Peyer's patch (tissue), 4 donors: ENCODE results near the gene BDP1. TPM values are rescaled to one million over a fixed set of nuclear protein-coding genes. Genes with fewer than 3 reads are reported as not detected.
"Not testable (repeated sequence)": the region's sequence is repeated elsewhere in the genome, so short reads cannot be mapped to it uniquely, and the experiment has no call there.

Experiments
- DNase-seq, 3 donors: peaks; one replicate each; pipeline ENCODE4 v3.0.0-alpha.2; 2017 to 2019
- H3K27ac ChIP-seq, 4 donors: fragments of 200-600 bp; sonication (generic); one replicate each; pipeline ENCODE4 v1.5.1; 2016 to 2019
- H3K27me3 ChIP-seq, 2 donors: fragments of 200-600 bp; sonication (generic); one replicate each; pipeline ENCODE4 v1.5.1; 2019
- H3K36me3 ChIP-seq, 3 donors: fragments of 200-600 bp; sonication (generic); one replicate each; pipeline ENCODE4 v1.5.1; 2016 to 2019
- H3K4me1 ChIP-seq, 4 donors: fragments of 200-600 bp; sonication (generic); one replicate each; pipeline ENCODE4 v1.5.1; 2016 to 2019
- H3K4me3 ChIP-seq, 4 donors: fragments of 200-600 bp; sonication (generic); 1 replicate in 3 of 4; 2 replicates in 1 of 4; pipeline ENCODE4 v1.5.1; 2016 to 2019; ENCODE audit warnings: mild to moderate bottlenecking in 1 of 4
- H3K9me3 ChIP-seq, 4 donors: fragments of 200-600 bp; sonication (generic); one replicate each; pipeline ENCODE4 v1.5.1; 2016 to 2019; ENCODE audit warnings: mild to moderate bottlenecking in 1 of 4
- POLR2A ChIP-seq, 2 donors: fragments of 450-650 bp; IDR thresholded peaks; one replicate each; pipeline ENCODE4 v1.5.1; 2017; ENCODE audit warnings: antibody characterized with exemption in 2 of 2, mild to moderate bottlenecking in 2 of 2, moderate library complexity in 2 of 2
- total RNA-seq, 4 donors: library from RNA; depleted of rRNA; stranded (reverse); fragments of >200 nt; gene quantifications; one replicate each; pipeline ENCODE4 v1.1.0, GENCODE V29; 2016
- TF ChIP-seq, protein P1 (sequence below), 6 experiments: fragments of 450-650 bp in 4 of 6; fragments of 200-600 bp in 2 of 6; sonication (generic) in 1 of 6; IDR thresholded peaks; one replicate each; pipeline ENCODE4 v1.5.1; 2017 to 2019; ENCODE audit warnings: antibody characterized with exemption in 6 of 6, mild to moderate bottlenecking in 3 of 6, moderate library complexity in 1 of 6

The BDP1 gene
- total RNA-seq, 4 donors from 2014 or later, result 25.7 to 164 (median 31.1) TPM

DNA sequence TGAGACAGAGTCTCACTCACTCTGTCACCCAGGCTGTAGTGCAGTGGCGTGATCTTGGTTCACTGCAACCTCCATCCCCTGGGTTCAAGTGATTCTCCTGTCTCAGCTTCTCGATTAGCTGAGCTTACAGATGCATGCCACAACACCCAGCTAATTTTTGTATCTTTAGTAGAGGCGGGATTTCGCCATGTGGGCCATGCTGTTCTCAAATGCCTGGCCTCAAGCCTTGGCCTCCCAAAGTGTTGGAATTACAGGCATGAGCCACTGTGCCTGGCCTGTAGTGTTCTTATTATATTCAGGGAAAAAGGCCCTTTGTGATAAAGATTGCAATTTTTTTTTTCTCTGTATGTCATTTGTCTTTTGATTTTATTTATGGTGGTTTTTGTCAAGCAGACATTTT lies 107.7 kb downstream of the BDP1 start:
- Histone ChIP-seq H3K27ac (no peak overlapping the region), H3K4me3 (no peak overlapping the region), H3K9me3 (no peaks in the 10 kb centered on the region), H3K4me1 (no peaks in the 10 kb centered on the region), H3K27me3 (no peaks in the 10 kb centered on the region), H3K36me3 (peaks cover 0 to 63% (median 0%) of the 10 kb centered on the region in 3 donors)
- DNase-seq, result no peak
- TF ChIP-seq POLR2A (IDR thresholded peaks at IDR 0.05), result no peak
- TF ChIP-seq, protein P1, sequence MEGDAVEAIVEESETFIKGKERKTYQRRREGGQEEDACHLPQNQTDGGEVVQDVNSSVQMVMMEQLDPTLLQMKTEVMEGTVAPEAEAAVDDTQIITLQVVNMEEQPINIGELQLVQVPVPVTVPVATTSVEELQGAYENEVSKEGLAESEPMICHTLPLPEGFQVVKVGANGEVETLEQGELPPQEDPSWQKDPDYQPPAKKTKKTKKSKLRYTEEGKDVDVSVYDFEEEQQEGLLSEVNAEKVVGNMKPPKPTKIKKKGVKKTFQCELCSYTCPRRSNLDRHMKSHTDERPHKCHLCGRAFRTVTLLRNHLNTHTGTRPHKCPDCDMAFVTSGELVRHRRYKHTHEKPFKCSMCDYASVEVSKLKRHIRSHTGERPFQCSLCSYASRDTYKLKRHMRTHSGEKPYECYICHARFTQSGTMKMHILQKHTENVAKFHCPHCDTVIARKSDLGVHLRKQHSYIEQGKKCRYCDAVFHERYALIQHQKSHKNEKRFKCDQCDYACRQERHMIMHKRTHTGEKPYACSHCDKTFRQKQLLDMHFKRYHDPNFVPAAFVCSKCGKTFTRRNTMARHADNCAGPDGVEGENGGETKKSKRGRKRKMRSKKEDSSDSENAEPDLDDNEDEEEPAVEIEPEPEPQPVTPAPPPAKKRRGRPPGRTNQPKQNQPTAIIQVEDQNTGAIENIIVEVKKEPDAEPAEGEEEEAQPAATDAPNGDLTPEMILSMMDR (IDR thresholded peaks at IDR 0.05), result no peak

GRCh38 chr5:71564895-71565294 lies 109.4 kb downstream of the BDP1 start:
- no peak for DNase-seq
- Histone ChIP-seq H3K9me3 (no peaks in the 10 kb centered on the region), H3K27ac (no peak overlapping the region), H3K36me3 (peaks cover 0 to 50% (median 0%) of the 10 kb centered on the region in 3 donors), H3K4me1 (no peaks in the 10 kb centered on the region), H3K4me3 (no peak overlapping the region), H3K27me3 (no peaks in the 10 kb centered on the region)
- TF ChIP-seq, protein P1 (IDR thresholded peaks at IDR 0.05), result no peak
- no peak for TF ChIP-seq POLR2A (IDR thresholded peaks at IDR 0.05)

DNA sequence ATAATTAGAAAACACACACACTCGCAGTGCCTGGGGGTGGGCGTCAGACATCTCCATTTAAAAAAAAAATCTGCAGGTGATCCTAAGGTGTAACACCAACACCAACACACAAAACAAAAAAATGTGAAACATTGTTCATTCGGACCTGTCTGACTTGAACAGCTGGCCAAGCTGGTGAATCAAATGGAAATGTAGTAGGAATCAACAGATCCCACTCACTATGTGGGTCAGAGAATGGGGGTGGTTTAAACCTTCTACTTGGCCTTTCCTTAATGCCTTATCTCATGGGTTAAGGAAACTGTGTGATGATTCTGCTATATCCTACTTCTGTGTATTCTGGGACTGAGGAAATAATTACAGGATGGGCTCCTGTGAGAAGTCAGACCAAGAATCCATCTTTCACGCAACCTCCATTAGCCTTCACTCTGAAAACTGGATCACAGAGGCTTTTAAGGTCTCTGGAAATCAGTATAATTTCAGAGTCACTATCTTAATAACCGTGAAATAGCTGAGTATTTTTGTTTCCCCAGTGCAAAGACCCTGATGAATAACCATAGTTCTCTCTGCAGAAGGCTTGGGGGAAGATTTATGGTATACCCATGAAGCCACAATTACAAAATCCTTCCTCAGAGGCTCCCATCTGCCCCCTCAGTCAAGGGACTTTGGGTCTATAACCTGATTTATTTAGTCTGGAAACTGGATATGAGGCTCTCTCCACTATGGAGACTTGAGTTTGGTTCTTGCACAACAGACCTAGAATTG lies 114.5 kb downstream of the BDP1 start:
- no peak for TF ChIP-seq POLR2A (IDR thresholded peaks at IDR 0.05)
- TF ChIP-seq, protein P1 (IDR thresholded peaks at IDR 0.05), result no peak
- Histone ChIP-seq H3K4me3 (no peak overlapping the region), H3K9me3 (no peaks in the 10 kb centered on the region), H3K36me3 (peaks cover 0 to 15% (median 0%) of the 10 kb centered on the region in 3 donors), H3K4me1 (no peaks in the 10 kb centered on the region), H3K27ac (no peak overlapping the region), H3K27me3 (no peaks in the 10 kb centered on the region)
- no peak for DNase-seq

GRCh38 chr5:71571811-71572210 lies 116.4 kb downstream of the BDP1 start:
- not testable (repeated sequence) for DNase-seq, H3K27me3 ChIP-seq, H3K4me1 ChIP-seq, H3K27ac ChIP-seq, H3K9me3 ChIP-seq, H3K36me3 ChIP-seq, H3K4me3 ChIP-seq

- no peak for DNase-seq
- Histone ChIP-seq H3K27me3 (no peaks in the 10 kb centered on the region), H3K36me3 (peaks cover 0 to under 1% (median 0%) of the 10 kb centered on the region in 3 donors), H3K4me3 (no peak overlapping the region), H3K9me3 (no peaks in the 10 kb centered on the region), H3K4me1 (no peaks in the 10 kb centered on the region), H3K27ac (no peak overlapping the region)
- TF ChIP-seq POLR2A (IDR thresholded peaks at IDR 0.05), result no peak
- TF ChIP-seq, protein P1 (IDR thresholded peaks at IDR 0.05), result no peak
These were observed 118.1 kb downstream of the BDP1 start for GRCh38 chr5:71573591-71573990.

DNA sequence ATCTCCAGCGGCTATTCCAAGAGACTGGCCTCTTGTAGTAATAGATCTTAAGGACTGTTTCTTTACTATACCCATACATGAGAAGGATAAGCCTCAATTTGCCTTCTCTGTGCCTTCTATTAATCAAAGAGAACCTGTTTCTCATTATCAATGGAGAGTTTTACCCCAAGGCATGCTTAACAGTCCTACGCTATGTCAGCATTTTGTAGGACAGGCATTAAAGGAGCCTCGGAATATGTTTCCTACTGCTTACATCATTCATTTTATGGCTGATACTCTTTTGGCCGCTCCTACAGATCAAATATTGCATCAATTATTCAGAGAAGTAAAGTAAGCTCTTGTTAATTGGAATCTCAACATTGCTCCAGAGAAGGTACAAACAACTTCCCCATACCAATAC lies 120.1 kb downstream of the BDP1 start:
- H3K27ac ChIP-seq, H3K9me3 ChIP-seq, DNase-seq, H3K4me3 ChIP-seq, H3K27me3 ChIP-seq, H3K4me1 ChIP-seq, H3K36me3 ChIP-seq: not testable (repeated sequence)

DNA sequence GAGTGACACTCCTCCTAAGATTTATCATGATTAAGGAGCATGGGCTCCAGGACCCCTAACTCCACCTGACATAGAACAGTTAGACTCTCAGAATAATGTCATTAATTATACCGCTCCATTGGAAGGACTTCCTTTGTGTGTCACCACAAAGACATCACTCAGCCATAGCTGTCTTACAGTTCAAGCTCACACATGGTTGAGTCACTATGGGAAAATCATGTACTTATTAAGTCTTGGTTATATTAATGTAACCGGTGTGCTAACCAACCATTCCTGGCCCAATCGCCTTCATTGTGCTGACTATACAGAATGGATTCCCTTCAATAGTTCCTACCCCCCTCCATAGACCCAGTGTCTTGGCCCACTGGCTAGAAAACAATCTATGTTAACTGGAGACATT lies 120.8 kb downstream of the BDP1 start:
- no peaks in the 10 kb centered on the region for H3K9me3 ChIP-seq
- H3K36me3 ChIP-seq, result no peaks in the 10 kb centered on the region
- no peak for TF ChIP-seq POLR2A (IDR thresholded peaks at IDR 0.05)
- TF ChIP-seq, protein P1 (IDR thresholded peaks at IDR 0.05), result no peak
- no peaks in the 10 kb centered on the region for H3K27me3 ChIP-seq
- H3K27ac ChIP-seq, result no peak overlapping the region
- H3K4me3 ChIP-seq, result no peak overlapping the region
- DNase-seq, result no peak
- no peaks in the 10 kb centered on the region for H3K4me1 ChIP-seq

DNA sequence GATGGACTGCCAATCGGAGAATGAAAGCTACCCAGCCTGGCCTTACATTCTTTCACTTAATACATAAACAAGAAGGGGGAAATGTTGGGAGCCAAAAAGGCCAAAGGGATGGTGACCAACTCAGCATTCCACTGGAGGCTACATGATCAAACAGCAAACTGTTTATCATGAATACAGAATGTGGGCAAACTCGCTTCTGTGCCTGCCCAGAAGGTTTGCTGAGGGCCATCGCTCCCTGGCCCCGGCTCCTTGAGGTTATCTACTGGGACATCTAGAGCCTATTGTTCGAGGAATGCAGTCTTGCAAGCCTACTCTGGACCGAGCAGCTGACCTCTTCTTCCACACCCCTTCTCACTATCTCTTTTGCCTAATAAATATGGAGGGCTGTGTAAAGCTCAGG lies 122.4 kb downstream of the BDP1 start:
- H3K36me3 ChIP-seq, H3K4me1 ChIP-seq, DNase-seq, H3K27me3 ChIP-seq, H3K27ac ChIP-seq, H3K9me3 ChIP-seq, H3K4me3 ChIP-seq: not testable (repeated sequence)
